Activated B cell treated with CpG ODN at 0.5 μM for 24 hours (primary cell): ENCODE data around the gene GSDME. TPM values are rescaled to one million over a fixed set of nuclear protein-coding genes. Genes with fewer than 3 reads are reported as not detected.

Experiments used
- ATAC-seq: fragments of 200-7000 bp; cut with Tn5 transposase; one replicate; pipeline ENCODE4 v1.10.0; 2021; ENCODE audit warnings: low read depth, mild to moderate bottlenecking, moderate library complexity
- CTCF ChIA-PET: fragments of 350-600 bp; sonication (Branson Sonifier 250); formaldehyde crosslinking; loops from one replicate; lab custom pipeline; 2021; ENCODE audit warnings: antibody characterized with exemption; lab: Charles Lee
- POLR2A ChIA-PET: fragments of 350-600 bp; sonication (Branson Sonifier 250); formaldehyde crosslinking; loops from one replicate; lab custom pipeline; 2021; ENCODE audit warnings: antibody characterized with exemption; lab: Charles Lee
- DNase-seq: peaks from one replicate; pipeline ENCODE4 v3.0.0; 2022
- H3K27ac Mint-ChIP-seq: one replicate; pipeline ENCODE4 v1.8.0; 2020; ENCODE audit warnings: mixed read lengths
- H3K27me3 Mint-ChIP-seq: one replicate; pipeline ENCODE4 v1.8.0; 2021; ENCODE audit warnings: mixed read lengths
- H3K36me3 Mint-ChIP-seq: one replicate; pipeline ENCODE4 v1.8.0; 2021; ENCODE audit warnings: low read depth, mixed read lengths
- H3K4me1 Mint-ChIP-seq: one replicate; pipeline ENCODE4 v1.8.0; 2021; ENCODE audit warnings: mixed read lengths
- H3K4me3 Mint-ChIP-seq: one replicate; pipeline ENCODE4 v1.8.0; 2020; ENCODE audit warnings: mild to moderate bottlenecking, mixed read lengths
- H3K9me3 Mint-ChIP-seq: one replicate; pipeline ENCODE4 v1.8.0; 2020; ENCODE audit warnings: mixed read lengths
- intact Hi-C: fragments of 100-400 bp; cut with micrococcal nuclease; formaldehyde crosslinking; loops from one replicate; pipeline ENCODE4 v1.15.1; 2024
- total RNA-seq: library from RNA; stranded (reverse); gene quantifications from 2 replicates; pipeline ENCODE4 v1.2.3, GENCODE V29; 2022
- TF ChIP-seq, protein P1 (sequence below): fragments of 200-600 bp; IDR thresholded peaks from one replicate; pipeline ENCODE4 v1.8.0; 2022; ENCODE audit warnings: antibody characterized with exemption, mild to moderate bottlenecking

The GSDME gene
- total RNA-seq, 1 donor from 2014 or later, result 4.1 TPM

DNA sequence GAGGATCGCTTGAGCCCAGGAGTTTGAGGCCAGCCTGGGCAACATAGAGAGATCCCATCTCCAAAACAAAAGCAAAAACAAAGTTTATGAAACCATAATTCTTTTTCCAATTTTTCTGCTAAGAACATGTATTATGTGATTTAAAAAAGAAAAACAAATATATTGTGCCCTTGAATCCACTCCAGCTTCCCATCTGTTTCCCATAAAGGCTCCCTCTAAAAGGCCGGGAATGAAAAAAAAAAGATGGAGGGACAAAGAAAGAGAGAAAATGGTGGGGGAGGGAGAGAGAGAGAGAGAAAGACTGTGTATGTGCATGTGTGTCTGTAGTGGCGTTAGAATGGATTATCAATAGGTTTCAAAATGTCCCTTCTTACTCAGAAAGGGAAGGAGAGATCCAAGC is 20.5 kb upstream of the GSDME start:
- CTCF ChIA-PET, result no interaction called here
- ATAC-seq, result no peak
- no peak overlapping the region for H3K27ac Mint-ChIP-seq
- intact Hi-C loops, result no loop called here
- H3K4me1 Mint-ChIP-seq, result peaks cover 6% of the 10 kb centered on the region
- TF ChIP-seq, protein P1, sequence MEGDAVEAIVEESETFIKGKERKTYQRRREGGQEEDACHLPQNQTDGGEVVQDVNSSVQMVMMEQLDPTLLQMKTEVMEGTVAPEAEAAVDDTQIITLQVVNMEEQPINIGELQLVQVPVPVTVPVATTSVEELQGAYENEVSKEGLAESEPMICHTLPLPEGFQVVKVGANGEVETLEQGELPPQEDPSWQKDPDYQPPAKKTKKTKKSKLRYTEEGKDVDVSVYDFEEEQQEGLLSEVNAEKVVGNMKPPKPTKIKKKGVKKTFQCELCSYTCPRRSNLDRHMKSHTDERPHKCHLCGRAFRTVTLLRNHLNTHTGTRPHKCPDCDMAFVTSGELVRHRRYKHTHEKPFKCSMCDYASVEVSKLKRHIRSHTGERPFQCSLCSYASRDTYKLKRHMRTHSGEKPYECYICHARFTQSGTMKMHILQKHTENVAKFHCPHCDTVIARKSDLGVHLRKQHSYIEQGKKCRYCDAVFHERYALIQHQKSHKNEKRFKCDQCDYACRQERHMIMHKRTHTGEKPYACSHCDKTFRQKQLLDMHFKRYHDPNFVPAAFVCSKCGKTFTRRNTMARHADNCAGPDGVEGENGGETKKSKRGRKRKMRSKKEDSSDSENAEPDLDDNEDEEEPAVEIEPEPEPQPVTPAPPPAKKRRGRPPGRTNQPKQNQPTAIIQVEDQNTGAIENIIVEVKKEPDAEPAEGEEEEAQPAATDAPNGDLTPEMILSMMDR, result no peak
- POLR2A ChIA-PET, result interaction anchor here (0.7 kb wide), 1 partner anchor 1597 kb away, joined by 3 read pairs; no protein-coding TSS in a partner anchor
- no peak for DNase-seq
- no peaks in the 10 kb centered on the region for H3K36me3 Mint-ChIP-seq
- H3K4me3 Mint-ChIP-seq, result no peak overlapping the region
- no peaks in the 10 kb centered on the region for H3K27me3 Mint-ChIP-seq
- no peaks in the 10 kb centered on the region for H3K9me3 Mint-ChIP-seq

DNA sequence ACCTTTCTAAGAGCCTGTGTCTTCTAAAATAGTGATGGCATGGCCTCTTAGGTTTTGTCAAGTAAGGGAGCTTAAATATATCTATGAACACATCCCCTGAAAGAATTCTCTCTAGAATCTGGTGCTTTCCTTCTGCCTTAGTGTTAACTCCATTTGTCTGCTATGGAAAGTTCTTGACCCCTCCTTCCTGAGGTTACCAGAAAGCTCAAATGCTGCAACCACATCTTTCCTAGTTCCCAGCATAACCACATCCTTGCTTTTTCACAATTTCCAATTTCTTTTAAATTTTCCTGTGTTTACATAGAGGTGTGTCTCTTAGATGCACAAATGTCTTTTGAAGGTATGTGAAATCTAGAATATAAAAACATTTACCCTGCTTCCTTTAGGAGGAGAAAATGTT is 16.4 kb upstream of the GSDME start:
- no peak overlapping the region for H3K4me3 Mint-ChIP-seq
- DNase-seq (no peak), ATAC-seq (no peak)
- no peak overlapping the region for H3K27ac Mint-ChIP-seq
- no peaks in the 10 kb centered on the region for H3K27me3 Mint-ChIP-seq
- peaks cover 10% of the 10 kb centered on the region for H3K9me3 Mint-ChIP-seq
- POLR2A ChIA-PET, result no interaction called here
- H3K4me1 Mint-ChIP-seq, result peaks cover 2% of the 10 kb centered on the region
- H3K36me3 Mint-ChIP-seq, result no peaks in the 10 kb centered on the region
- intact Hi-C loops, result no loop called here
- CTCF ChIA-PET, result no interaction called here
- TF ChIP-seq, protein P1, result no peak

DNA sequence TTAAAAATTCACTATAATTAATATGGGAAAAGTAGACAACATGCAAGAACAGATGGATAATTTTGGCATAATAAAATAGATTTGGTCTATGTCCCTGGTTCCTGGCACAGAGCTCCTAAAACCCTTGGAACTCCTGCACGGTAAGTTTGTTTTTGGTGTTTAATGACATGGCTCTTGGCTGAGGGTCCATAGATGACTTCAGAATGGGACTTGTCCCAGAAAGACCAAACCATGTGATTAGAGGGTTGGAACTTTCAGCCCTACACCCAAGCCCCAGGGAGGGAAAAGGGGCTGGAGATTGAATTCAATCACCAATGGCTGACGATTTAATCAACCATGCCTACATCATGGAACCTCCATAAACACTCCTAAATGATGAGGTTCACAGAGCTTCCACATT is 12.6 kb upstream of the GSDME start:
- ChIA-PET POLR2A (no interaction called here), CTCF (no interaction called here)
- Mint-ChIP-seq H3K9me3 (peaks cover 10% of the 10 kb centered on the region), H3K4me1 (peaks cover 2% of the 10 kb centered on the region), H3K27me3 (peaks cover 13% of the 10 kb centered on the region), H3K4me3 (no peak overlapping the region), H3K36me3 (no peaks in the 10 kb centered on the region), H3K27ac (no peak overlapping the region)
- DNase-seq, result no peak
- ATAC-seq, result no peak
- intact Hi-C loops, result no loop called here
- TF ChIP-seq, protein P1, result no peak

DNA sequence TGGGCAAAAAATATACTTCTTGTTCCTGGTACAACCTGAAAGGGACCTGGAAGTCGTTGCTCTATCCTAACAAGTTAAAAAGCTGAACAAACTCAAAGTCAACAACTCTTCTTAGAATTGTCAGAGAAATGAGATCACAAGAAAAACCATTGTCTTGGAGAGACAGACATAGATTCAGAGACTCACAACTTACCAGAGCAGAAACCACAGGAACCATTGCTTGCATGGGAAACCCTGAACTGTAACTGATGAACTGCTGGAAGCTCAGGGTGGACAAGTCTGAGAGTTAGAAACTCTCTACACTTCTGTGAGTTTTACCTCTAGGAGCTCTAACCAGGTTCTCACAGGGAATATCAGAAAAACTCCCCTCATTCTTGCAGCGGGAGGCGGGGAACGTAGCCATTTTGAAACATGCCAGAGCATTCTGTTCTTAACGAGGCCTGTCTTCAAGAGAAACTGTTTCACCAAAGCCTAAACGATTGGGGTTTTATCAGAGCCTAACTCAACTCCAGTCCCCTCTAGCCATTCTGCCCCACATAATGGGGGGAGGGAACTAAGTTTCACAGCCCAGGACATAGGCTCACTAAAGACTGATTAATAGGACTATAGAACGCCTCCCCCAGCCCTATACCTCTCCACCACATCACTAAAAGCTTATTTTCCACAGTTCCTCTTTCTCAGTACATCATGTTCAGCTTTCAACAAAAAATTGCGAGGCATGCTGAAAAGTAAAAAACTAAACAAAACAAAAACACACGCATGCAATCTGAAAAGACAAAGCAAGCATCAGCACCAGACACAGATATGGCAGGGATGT is 12.0 kb upstream of the GSDME start:
- TF ChIP-seq, protein P1, result no peak
- peaks cover 10% of the 10 kb centered on the region for H3K9me3 Mint-ChIP-seq
- H3K4me1 Mint-ChIP-seq, result peaks cover 2% of the 10 kb centered on the region
- DNase-seq (no peak), ATAC-seq (no peak)
- H3K27me3 Mint-ChIP-seq, result peaks cover 13% of the 10 kb centered on the region
- ChIA-PET CTCF (no interaction called here), POLR2A (no interaction called here)
- no peaks in the 10 kb centered on the region for H3K36me3 Mint-ChIP-seq
- intact Hi-C loops, result no loop called here
- H3K4me3 Mint-ChIP-seq, result no peak overlapping the region
- no peak overlapping the region for H3K27ac Mint-ChIP-seq

DNA sequence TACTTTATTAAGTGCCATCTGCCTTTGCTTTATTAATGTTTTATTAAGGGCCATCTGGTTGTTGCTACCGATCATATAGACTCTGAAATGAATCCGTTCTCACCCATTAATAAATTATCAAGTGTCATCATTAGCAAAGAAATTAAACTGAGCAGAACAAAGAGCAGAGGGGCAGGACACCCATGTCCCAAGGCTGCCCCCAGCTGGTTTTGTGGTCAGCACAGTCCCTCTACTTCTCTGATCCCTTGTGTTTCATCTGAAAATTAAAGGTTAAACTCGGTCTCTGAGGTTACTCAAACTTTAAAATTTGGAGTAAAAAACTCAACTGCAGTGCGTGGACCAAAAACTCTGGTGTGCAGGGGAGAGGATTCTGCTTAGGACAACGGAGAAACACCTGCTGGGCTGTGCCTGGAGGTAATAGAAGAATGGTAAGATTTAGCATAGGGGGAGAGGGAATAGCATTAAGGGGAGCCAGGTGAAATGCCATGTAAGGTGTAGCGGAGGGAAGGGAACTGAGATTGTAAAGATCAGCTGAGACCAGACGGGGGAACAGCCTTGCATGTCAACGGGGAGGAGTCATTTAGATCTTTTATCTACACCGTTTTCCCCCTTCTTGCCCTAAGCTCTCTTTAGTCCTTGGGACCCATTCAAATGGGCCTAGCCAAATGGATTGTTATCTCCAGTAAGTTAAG is 10.8 kb upstream of the GSDME start:
- H3K4me3 Mint-ChIP-seq, result no peak overlapping the region
- H3K4me1 Mint-ChIP-seq, result peaks cover 2% of the 10 kb centered on the region
- ChIA-PET CTCF (no interaction called here), POLR2A (no interaction called here)
- intact Hi-C loops, result no loop called here
- H3K36me3 Mint-ChIP-seq, result no peaks in the 10 kb centered on the region
- H3K27ac Mint-ChIP-seq, result no peak overlapping the region
- TF ChIP-seq, protein P1, result no peak
- H3K9me3 Mint-ChIP-seq, result peaks cover 10% of the 10 kb centered on the region
- ATAC-seq (no peak), DNase-seq (no peak)
- peaks cover 19% of the 10 kb centered on the region for H3K27me3 Mint-ChIP-seq
